HUES6 (cell line): ENCODE results near the gene OR52N1.

Experiments
- H3K27ac ChIP-seq: 2 replicates; pipeline ENCODE4 v1.7.0; 2013; ENCODE audit warnings: low read depth, mild to moderate bottlenecking, low read length, inconsistent platforms
- H3K27me3 ChIP-seq: 2 replicates; pipeline ENCODE4 v1.6.1; 2013; ENCODE audit warnings: low read length; ENCODE audit not compliant: control insufficient read depth, insufficient read depth
- H3K36me3 ChIP-seq: 2 replicates; pipeline ENCODE4 v1.6.1; 2013; ENCODE audit warnings: low read length; ENCODE audit not compliant: control insufficient read depth, insufficient read depth
- H3K4me1 ChIP-seq: 2 replicates; pipeline ENCODE4 v1.6.1; 2013; ENCODE audit warnings: low read length; ENCODE audit not compliant: control insufficient read depth, insufficient read depth
- H3K4me3 ChIP-seq: 2 replicates; pipeline ENCODE4 v1.5.1; 2013; ENCODE audit warnings: low read depth, low read length
- H3K9ac ChIP-seq: one replicate; pipeline ENCODE4 v1.6.1; 2013; ENCODE audit warnings: mild to moderate bottlenecking, low read length
- H3K9me3 ChIP-seq: 2 replicates; pipeline ENCODE4 v1.6.1; 2013; ENCODE audit warnings: low read depth, low read length; ENCODE audit not compliant: control insufficient read depth, insufficient read depth

The OR52N1 gene

DNA sequence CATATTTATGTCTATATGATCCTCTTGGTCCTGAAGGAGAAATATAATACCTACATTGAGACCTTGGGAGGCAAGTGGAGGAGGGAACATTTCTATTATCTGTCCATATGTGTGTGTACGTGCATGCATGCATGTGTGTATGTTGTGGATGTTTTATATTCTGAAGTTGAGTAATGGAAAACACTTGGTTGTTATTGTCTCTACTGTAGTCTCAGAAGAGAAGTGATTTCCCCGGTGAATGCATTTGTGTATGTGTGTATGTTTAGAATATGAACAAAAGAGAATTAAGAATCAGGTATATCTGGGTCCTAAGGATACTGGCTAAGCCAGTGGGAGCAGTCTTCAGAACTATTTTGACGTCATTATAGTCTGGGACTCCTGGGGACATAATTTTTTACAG, at the start of gene OR52N1:
TSS of gene OR52N1 (minus strand) at position 101 of the 400 bp plus-strand sequence. CDS start 2,449 bp downstream, outside the sequence.
- H3K4me3 ChIP-seq, result no peak within 1 kb of the TSS
- H3K27me3 ChIP-seq, result no peaks in the 10 kb centered on the region
- H3K9ac ChIP-seq, result no peak within 1 kb of the TSS
- H3K4me1 ChIP-seq, result no peaks in the 10 kb centered on the region
- H3K9me3 ChIP-seq, result no peaks in the 10 kb centered on the region
- no peak within 1 kb of the TSS for H3K27ac ChIP-seq
- H3K36me3 ChIP-seq, result no peaks in the 10 kb centered on the region

DNA sequence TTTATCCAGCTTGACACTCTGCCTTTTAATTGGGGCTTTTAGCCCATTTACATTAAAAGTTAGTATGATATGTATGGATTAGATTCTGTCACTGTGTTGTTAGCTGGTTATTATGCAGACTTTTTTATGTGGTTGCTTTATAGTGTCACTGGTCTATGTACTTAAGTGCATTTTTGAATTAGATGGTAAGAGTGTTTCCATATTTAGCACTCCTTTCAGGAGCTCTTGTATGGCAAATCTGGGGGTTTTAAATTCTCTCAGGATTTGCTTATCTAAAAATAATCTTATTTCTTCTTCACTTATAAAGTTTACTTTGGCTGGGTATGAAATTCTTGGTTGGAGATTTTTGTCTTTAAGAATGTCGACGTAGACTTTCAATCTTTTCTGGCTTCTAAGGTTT, 46.6 kb upstream of the OR52N1 start:
- H3K4me1 ChIP-seq, result no peaks in the 10 kb centered on the region
- no peaks in the 10 kb centered on the region for H3K36me3 ChIP-seq
- H3K9ac ChIP-seq, result no peak overlapping the region
- H3K4me3 ChIP-seq, result no peak overlapping the region
- no peak overlapping the region for H3K27ac ChIP-seq
- H3K9me3 ChIP-seq, result no peaks in the 10 kb centered on the region
- no peaks in the 10 kb centered on the region for H3K27me3 ChIP-seq

DNA sequence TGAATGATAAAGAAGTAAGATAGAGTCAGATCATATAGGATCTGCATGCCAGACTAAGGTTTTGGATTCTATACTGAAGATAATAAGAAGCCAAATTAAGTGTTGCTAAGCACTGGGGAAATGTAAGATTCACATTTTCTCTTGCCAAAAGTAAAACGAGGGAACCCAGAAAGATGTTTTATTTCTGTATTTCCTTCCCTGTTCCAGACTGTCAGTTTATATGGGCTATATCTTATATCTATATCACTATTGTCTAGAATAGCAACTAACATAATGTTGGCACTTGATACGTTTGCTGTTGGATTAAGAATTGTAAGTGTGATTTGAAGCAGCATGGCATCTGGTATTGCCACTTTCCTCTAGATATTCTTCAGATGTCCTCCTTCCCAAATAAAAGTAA, 42.4 kb upstream of the OR52N1 start:
- H3K4me1 ChIP-seq, result peaks cover 14% of the 10 kb centered on the region; the same call in 1 of the 2 replicates
- H3K9ac ChIP-seq, result no peak overlapping the region
- no peak overlapping the region for H3K4me3 ChIP-seq
- no peaks in the 10 kb centered on the region for H3K27me3 ChIP-seq
- no peaks in the 10 kb centered on the region for H3K36me3 ChIP-seq
- H3K27ac ChIP-seq, result no peak overlapping the region
- no peaks in the 10 kb centered on the region for H3K9me3 ChIP-seq

GRCh38 chr11:5831196-5831829, 40.2 kb upstream of the OR52N1 start:
- H3K27me3 ChIP-seq, result no peaks in the 10 kb centered on the region
- no peak overlapping the region for H3K4me3 ChIP-seq
- peak overlapping the region; percentile 53; the same call in 1 of the 2 replicates for H3K27ac ChIP-seq
- peaks cover 14% of the 10 kb centered on the region; the same call in 1 of the 2 replicates for H3K4me1 ChIP-seq
- H3K36me3 ChIP-seq, result no peaks in the 10 kb centered on the region
- H3K9me3 ChIP-seq, result peaks cover 6% of the 10 kb centered on the region; the same call in 1 of the 2 replicates
- H3K9ac ChIP-seq, result peak overlapping the region; percentile 53

DNA sequence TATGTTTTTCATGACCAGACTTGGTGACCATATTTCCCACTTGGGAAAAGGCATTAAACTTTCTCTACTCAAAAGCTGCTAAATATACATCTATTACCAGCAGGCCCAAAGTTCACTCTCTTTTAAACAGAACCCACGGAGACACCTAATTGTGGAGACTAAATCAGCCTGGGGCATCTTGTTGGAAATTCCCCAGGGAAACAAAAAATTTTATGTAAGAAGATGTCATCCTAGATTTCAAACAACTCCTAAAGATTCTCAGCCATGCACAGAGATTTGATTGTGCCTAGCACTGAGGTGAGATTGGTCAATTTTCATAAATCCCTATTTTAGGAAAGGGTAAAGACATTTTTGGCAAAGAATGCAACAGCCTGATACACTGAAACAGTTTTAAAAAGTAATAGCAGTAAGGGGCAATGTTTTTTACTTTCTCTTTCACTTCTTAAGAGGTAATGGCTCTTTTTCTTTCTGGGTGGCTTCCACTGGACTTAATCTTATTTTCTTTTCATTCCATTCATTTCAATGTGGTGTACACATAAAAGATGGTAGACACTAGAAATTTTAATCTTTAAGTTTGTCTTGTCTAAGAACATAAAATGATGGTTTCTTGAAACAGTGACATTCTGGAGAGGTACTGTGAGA, 27.3 kb upstream of the OR52N1 start:
- Histone ChIP-seq H3K4me1 (no peaks in the 10 kb centered on the region), H3K27me3 (no peaks in the 10 kb centered on the region), H3K27ac (no peak overlapping the region), H3K4me3 (no peak overlapping the region), H3K36me3 (no peaks in the 10 kb centered on the region), H3K9me3 (no peaks in the 10 kb centered on the region), H3K9ac (no peak overlapping the region)

DNA sequence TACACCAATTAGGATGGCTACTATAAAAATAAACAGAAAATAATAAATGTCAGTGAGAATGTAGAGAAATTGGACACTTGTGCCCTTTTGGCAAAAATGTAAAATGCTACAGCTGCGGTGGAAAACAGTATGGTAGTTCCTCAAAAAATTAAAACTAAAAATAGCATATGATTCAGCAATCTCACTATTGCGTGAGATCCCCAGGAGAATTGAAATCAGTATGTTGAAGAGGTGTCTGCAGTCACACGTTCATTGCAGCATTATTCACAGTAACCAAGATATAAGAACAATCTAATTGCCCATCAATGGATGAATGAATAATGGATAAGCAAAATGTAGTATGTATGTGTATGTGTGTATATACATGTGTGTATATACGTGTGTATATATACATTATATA, 24.5 kb upstream of the OR52N1 start:
- Histone ChIP-seq H3K36me3 (no peaks in the 10 kb centered on the region), H3K27ac (no peak overlapping the region)

DNA sequence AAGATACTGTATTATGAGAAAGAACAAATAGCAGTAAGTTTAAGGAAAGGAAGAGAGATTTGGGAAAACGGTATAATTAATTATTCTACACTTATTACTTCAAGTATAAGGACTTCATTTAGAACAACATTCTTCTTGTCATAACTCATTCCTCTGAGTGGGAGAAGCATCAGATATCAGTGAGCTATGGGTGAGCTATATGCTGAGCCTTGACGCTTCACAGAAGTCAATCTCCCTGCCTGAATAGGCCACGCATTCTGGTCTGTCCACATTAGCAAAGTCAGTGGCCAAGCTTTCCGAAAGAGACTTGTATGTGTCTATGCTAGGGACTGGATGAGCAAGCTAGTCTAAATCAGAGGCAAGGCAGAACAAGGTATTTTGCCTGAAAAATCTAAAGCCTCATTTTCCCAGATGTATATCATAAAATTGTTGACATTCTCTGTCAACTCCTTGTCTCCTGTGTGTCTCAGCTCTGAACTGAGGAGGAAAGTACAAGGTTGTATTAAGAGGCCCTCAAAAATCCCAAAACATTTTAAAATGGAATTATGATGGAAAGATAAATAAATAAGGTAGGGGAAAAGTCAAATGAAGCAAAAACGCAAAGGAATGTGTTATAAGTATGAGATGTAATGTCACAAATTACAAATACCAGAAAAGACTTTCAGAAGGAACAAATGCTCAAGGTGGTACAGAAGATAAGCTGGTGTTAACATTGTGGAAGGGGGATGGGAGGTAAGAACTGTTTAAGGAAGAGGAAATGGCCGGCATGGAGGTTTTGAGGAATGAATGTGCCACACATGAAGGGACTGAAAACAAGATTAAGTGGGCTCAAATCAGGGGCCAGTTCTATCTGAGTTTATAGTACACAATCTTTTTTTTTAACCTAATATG, 19.1 kb upstream of the OR52N1 start:
- H3K9me3 ChIP-seq, result no peaks in the 10 kb centered on the region
- H3K4me3 ChIP-seq, result no peak overlapping the region
- H3K27ac ChIP-seq, result no peak overlapping the region
- H3K4me1 ChIP-seq, result no peaks in the 10 kb centered on the region
- no peak overlapping the region for H3K9ac ChIP-seq
- no peaks in the 10 kb centered on the region; the same call in 1 of the 2 replicates for H3K27me3 ChIP-seq
- no peaks in the 10 kb centered on the region for H3K36me3 ChIP-seq

More for the DNA sequence above, 24.5 kb upstream of the OR52N1 start:
- Histone ChIP-seq H3K9ac (no peak overlapping the region), H3K4me1 (no peaks in the 10 kb centered on the region), H3K9me3 (no peaks in the 10 kb centered on the region), H3K4me3 (no peak overlapping the region), H3K27me3 (no peaks in the 10 kb centered on the region)

DNA sequence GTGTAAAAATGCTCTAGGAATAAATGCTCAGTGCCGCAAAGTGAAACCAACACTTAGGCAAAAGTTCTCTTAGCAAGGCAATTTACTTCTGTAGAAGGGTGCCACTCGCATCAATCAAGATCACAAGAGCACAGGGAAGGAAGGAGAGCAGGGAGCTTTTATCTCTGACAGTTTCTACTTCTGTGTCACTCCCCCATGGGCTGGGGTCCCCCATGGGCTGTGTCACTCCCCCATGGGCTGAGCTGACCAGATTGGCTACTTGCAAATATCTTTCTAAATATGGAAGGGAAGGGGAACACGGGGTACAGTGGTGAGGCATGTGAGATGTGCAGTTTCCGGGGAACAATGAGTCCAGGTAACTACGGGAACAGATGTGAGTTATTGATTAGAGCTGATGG, 18.1 kb upstream of the OR52N1 start:
- Histone ChIP-seq H3K27me3 (no peaks in the 10 kb centered on the region; the same call in 1 of the 2 replicates), H3K9me3 (peaks cover 2% of the 10 kb centered on the region; the same call in 1 of the 2 replicates), H3K9ac (peak overlapping the region; percentile 24), H3K27ac (no peak overlapping the region), H3K36me3 (no peaks in the 10 kb centered on the region), H3K4me1 (no peaks in the 10 kb centered on the region), H3K4me3 (peak overlapping the region; percentile 64)

DNA sequence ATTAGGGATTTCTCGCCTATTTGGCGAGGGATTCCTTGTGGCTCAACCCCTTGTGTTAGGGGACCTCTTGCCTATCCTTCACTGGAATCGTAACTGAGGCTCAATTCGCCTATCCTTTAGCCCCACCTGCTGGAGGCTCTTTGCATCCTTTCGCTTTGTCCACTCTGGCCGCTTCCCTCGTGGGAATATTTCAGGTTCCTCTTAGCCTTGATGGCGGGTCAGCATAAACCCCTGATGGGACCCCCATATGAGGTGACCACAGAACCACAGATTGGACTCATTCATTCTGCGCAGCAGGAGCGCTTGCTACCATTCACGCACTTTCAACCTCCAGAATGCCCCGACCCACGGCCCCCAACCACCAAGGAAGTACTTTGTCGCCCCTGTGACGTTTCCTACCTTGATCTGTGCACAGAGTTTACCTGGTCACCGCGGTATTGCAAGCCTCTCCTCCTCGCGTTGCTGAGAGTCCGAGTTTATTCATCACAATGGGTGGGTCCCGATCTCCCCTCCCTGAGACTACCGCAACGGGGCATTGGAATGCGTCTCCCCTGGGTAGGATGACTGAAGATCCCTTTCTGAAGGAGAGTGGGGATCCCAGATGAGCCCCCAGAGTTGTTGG, 17.5 kb upstream of the OR52N1 start, which contains the start of gene OR52N2:
TSS of gene OR52N2 (plus strand) at position 425 of the 622 bp plus-strand sequence. CDS start 11,412 bp downstream, outside the sequence.
- H3K27me3 ChIP-seq, result no peaks in the 10 kb centered on the region; the same call in 1 of the 2 replicates
- peak within 1 kb of the TSS; percentile 24 for H3K9ac ChIP-seq
- H3K4me1 ChIP-seq, result no peaks in the 10 kb centered on the region
- peaks cover 6% of the 10 kb centered on the region; the same call in 1 of the 2 replicates for H3K9me3 ChIP-seq
- no peak within 1 kb of the TSS for H3K27ac ChIP-seq
- H3K36me3 ChIP-seq, result no peaks in the 10 kb centered on the region
- H3K4me3 ChIP-seq, result peak within 1 kb of the TSS; percentile 64

- no peaks in the 10 kb centered on the region; the same call in 1 of the 2 replicates for H3K27me3 ChIP-seq
- H3K36me3 ChIP-seq, result no peaks in the 10 kb centered on the region
- H3K9ac ChIP-seq, result no peak overlapping the region
- H3K4me3 ChIP-seq, result no peak overlapping the region
- no peak overlapping the region for H3K27ac ChIP-seq
- H3K9me3 ChIP-seq, result peaks cover 10% of the 10 kb centered on the region; the same call in 1 of the 2 replicates
- H3K4me1 ChIP-seq, result no peaks in the 10 kb centered on the region
These were observed 16.5 kb upstream of the OR52N1 start for GRCh38 chr11:5807580-5807979.
